Activated CD4-positive, alpha-beta T cell treated with anti-CD3 and anti-CD28 coated beads for 48 hours (primary cell): ENCODE data around the gene SCFD2.
"Not testable (repeated sequence)": the region's sequence is repeated elsewhere in the genome, so short reads cannot be mapped to it uniquely, and the experiment has no call there.

Source experiments
- DNase-seq: peaks from one replicate; pipeline ENCODE4 v3.0.0-alpha.2; 2020

Gene SCFD2

DNA sequence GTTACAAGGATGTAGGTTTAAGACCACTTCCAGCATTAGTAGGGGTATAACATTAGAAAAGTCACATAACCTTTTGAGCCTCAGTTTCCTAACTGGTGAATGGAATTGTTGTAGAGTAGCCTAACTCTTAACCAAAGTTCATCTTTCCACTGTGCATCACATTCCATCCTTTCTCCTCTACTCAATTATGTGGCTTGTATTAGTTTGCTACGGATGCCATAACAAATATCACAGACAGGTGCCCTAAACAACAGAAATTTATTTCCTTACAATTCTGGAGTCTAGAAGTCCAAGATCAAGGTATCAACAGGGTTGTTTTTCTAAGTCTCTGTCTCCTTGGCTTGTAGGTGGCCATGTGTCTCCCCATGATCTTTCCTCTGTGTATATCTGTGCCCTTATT lies 271.8 kb downstream of the SCFD2 start:
- no peak for DNase-seq

DNA sequence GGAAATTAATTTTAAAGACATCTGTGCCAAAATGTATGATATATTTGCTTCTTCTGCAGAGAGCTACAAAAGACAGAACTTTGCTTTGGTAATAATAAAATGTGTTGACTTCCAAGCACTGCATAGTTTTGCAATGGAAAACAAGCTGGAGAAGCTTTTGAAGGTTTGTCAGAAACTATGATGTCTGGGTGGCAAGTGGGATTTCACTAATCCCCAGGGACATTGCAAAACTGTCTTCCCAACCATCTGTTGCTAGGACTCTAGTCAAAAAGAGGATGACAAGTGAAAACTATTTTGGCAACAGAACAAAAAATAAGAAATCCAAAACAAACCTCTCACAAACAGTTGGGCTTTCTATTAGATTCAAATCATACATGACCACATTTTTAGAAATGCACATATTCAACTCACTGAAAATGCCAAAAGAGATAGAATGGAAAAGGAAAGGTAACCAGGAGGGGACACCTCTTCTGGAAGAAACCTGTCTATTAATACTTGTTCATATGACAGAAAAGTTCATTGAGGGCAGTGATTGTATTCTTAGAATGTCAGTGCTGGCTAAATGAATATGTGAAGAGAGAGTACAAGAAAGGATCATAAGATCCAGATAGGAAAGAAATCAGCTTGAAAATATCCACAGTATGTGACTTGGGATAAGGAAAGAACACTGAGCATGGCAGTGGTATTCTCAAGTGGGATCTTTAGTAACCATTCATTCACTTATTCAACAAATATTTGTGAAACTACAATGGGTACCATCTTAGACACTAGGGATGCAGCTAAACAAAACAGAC lies 275.7 kb downstream of the SCFD2 start:
- no peak for DNase-seq

GRCh38 chr4:53088152-53088551 lies 277.7 kb downstream of the SCFD2 start:
- no peak for DNase-seq

DNA sequence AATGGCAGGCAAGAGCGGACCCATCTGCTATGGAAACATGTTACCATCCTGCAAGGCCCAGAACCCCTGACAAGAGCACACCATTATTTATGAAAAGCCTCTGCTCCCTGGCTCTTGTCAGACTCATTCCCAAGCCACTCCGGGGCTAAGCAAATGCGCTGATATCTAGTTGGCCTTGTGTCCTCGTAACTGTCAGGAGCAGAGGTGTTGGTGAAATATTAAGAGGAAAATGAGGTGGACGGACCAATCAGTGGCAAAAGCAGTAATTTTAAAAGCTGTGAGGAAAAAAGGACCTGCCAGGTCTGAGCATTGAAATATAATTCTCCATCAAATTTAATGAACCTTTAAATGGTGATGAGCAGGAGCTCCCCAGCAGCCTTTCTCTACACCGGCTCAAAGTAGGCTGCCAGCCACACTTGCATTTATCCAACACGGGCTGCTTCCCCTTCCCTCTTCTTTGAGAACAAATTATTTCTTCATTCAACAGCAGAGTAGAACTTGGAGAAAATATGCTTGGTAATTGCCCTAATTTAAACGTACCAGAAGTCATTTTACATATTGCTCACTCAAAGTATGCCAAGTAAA lies 289.4 kb downstream of the SCFD2 start:
- no peak for DNase-seq

- DNase-seq, result no peak
Measured at GRCh38 chr4:53075162-53075785, 290.6 kb downstream of the SCFD2 start.

- DNase-seq, result no peak
Measured at GRCh38 chr4:53068755-53069330, 297.0 kb downstream of the SCFD2 start.

DNA sequence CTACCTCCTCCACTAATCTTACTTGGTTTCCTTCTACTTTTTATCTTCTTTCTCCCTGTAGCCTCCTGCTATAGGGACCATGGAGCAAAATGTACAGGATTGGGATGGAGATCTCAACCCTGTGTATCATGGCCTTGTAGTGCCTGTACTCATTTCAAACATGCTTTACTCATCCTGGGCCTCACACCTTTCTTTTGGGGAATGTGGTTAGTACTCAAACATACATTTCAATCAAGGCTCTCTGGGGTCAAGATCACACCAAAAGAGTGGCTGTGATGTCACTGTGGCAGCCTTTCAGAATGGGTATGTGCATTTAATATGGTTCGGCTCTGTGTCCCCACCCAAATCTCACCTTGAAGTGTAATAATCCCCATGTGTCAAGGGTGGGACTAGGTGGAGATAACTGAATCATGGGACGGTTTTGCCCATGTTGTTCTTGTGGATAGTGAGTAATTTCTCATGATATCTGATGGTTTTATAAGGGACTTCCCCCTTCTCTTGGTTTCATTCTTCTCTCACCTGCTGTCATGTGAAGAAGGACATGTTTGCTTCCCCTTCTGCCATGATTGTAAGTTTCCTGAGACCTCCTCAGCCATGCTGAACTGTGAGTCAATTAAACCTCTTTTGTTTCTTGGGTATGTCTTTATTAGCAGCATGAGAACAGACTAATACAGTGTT lies 298.6 kb downstream of the SCFD2 start:
- no peak for DNase-seq

- DNase-seq, result no peak
Measured at GRCh38 chr4:53066155-53066554, 299.7 kb downstream of the SCFD2 start.

GRCh38 chr4:53064609-53065008 lies 301.3 kb downstream of the SCFD2 start:
- DNase-seq, result no peak

- no peak for DNase-seq
Measured at GRCh38 chr4:53061091-53061850, 304.6 kb downstream of the SCFD2 start.

DNA sequence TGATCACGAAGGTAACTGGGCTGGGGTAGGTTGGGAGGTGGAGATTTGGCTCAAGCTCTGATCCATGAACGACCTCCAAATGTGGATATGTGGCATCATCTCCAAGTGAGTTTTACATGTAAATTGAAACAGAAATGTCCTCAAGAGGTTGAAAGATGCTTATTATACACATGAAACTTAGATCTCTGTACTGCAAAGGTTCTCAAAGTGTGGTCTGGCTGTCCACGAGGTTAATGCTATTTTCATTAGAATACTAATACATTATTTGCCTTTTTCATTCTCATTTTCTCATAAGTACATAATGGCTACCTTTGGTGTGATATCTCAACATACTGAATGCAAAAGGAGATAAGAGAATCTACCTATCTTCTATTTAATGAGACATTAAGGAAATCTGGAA lies 305.6 kb downstream of the SCFD2 start:
- no peak for DNase-seq

DNA sequence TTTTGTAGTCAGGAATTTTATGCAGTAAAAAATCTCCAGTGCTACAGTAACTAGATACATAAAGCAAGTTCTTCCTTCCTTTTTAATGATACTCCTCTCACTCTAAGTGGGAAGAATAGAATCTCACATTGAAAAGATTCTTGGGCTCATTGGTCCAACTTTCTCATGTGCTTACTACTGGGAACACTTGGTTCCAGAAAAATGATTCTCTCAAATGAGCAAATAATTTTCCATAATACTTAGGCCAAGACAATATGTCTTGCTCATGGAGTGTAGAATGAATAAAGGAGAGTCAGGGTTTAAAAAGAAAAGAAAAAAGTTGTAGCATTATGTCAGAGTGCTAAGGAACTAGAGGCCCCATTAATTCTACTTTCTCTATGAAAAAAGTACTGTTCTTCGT lies 306.0 kb downstream of the SCFD2 start:
- DNase-seq, result no peak

DNA sequence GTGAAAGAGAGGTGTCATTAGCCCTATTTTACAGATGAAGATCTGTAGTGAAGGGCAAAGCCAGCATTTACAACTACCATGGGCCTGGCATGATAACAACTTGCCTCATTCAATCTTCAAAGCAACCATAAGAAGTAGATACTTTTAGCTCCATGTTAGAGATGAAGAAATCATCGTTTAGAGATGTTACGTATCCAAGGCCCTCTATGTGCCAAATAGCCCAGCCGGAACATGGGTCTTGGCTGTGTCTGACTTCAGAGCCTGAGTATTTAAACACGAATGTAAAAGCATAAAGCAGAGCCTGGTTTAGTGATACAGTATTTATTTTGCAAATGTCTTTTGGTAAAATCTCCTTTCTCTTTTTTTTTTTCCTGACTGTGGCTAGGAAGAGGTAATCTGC lies 306.6 kb downstream of the SCFD2 start:
- no peak for DNase-seq

DNA sequence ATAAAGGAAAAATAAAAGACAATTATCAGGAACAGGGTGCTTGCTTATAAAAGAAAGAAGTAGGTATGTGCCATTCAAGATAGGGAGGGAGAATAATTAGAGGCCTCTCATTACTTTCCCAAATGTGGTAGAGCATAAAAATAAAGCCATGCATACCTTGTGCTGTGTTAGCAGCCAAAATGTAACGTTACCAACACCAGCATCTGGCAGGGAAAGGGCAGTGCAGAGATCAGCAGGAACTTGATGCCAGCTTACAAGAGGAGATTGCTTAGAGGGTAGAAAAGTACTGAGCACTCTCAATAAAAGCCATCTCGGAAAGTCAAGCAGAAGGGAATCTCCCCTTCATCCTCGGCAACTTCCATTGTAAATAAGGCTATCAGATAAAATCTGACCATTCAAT lies 308.2 kb downstream of the SCFD2 start:
- no peak for DNase-seq

- not testable (repeated sequence) for DNase-seq
Measured at GRCh38 chr4:53057108-53057507, 308.8 kb downstream of the SCFD2 start.

- no peak for DNase-seq
Measured at GRCh38 chr4:53055716-53056403, 310.0 kb downstream of the SCFD2 start.

- DNase-seq, result no peak
Measured at GRCh38 chr4:53055274-53055673, 310.6 kb downstream of the SCFD2 start.

- DNase-seq, result no peak
Measured at GRCh38 chr4:53050361-53050774, 315.5 kb downstream of the SCFD2 start.

GRCh38 chr4:53049528-53049927 lies 316.3 kb downstream of the SCFD2 start:
- DNase-seq, result no peak

DNA sequence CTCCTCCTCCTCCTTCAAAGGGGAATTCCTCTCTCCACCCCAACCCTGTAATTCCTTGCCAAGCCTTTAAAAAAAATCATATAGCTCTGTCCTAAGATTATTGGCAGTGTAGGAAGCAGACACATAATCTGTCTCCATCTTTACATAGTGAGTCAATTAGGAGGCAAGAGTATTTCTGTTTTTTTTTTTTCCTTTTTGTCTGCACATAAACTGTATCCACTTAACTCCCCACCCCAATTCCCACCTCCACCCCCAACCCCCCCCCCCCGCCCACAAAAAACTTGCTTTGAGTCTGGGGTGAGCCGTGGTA lies 321.3 kb downstream of the SCFD2 start:
- no peak for DNase-seq

- no peak for DNase-seq
Measured at GRCh38 chr4:53043891-53044650, 321.8 kb downstream of the SCFD2 start.
